HepG2 (cell line): ENCODE measurements around the gene KRTAP3-2.

ENCODE experiments used
- ARID3A ChIP-seq: IDR thresholded peaks from 2 replicates; pipeline ENCODE4 v1.6.1; 2012; ENCODE audit warnings: low read depth, low read length, improper control_type of control experiment
- FOSL2 ChIP-seq: sonication (generic); formaldehyde crosslinking; IDR thresholded peaks from 2 replicates; pipeline ENCODE4 v1.4.0; 2020; ENCODE audit warnings: missing genetic modification reagents
- GABPA ChIP-seq, 2 experiments: IDR thresholded peaks; 2 replicates each; pipeline ENCODE4 v1.6.1; 2011 to 2016; ENCODE audit warnings: low read depth in 2 of 2, low read length in 1 of 2, missing biosample characterization in 1 of 2, missing genetic modification characterization in 1 of 2
- HOXD1 ChIP-seq: sonication (generic); formaldehyde crosslinking; IDR thresholded peaks from 2 replicates; pipeline ENCODE4 v1.5.0; 2020; ENCODE audit warnings: missing genetic modification reagents
- MEIS1 ChIP-seq: sonication (generic); formaldehyde crosslinking; IDR thresholded peaks from 2 replicates; pipeline ENCODE4 v1.9.0; 2021; ENCODE audit warnings: mild to moderate bottlenecking, missing genetic modification reagents, moderate library complexity, borderline replicate concordance
- MXD1 ChIP-seq: sonication (generic); formaldehyde crosslinking; IDR thresholded peaks from 2 replicates; pipeline ENCODE4 v1.4.0; 2020; ENCODE audit warnings: mild to moderate bottlenecking, missing genetic modification reagents
- PAX8 ChIP-seq: sonication (generic); formaldehyde crosslinking; IDR thresholded peaks from 2 replicates; pipeline ENCODE4 v1.8.0; 2022; ENCODE audit warnings: mild to moderate bottlenecking, missing genetic modification reagents, borderline replicate concordance
- POLR2A ChIP-seq, 2 experiments: IDR thresholded peaks; 2 replicates each; pipeline ENCODE4 v1.6.1; 2011; ENCODE audit warnings: low read depth in 2 of 2, low read length in 2 of 2, mild to moderate bottlenecking in 1 of 2, moderate library complexity in 1 of 2; ENCODE audit not compliant: insufficient read depth in 1 of 2
- RFX5 ChIP-seq: IDR thresholded peaks from 2 replicates; pipeline ENCODE4 v1.6.1; 2011; ENCODE audit warnings: low read depth, low read length, improper control_type of control experiment
- RXRB ChIP-seq: IDR thresholded peaks from 2 replicates; pipeline ENCODE4 v1.6.1; 2016; ENCODE audit warnings: borderline replicate concordance, missing genetic modification reagents, missing compliant biosample characterization
- SMYD3 ChIP-seq: sonication (generic); formaldehyde crosslinking; IDR thresholded peaks from 2 replicates; pipeline ENCODE4 v1.8.1; 2023; ENCODE audit warnings: mild to moderate bottlenecking, missing genetic modification reagents
- YY1 ChIP-seq: IDR thresholded peaks from 2 replicates; pipeline ENCODE4 v1.6.1; 2011; ENCODE audit warnings: low read length, low read depth, moderate library complexity, mild to moderate bottlenecking; ENCODE audit not compliant: insufficient read depth, insufficient replicate concordance
- ZSCAN29 ChIP-seq: sonication (generic); formaldehyde crosslinking; conservative IDR thresholded peaks from 2 replicates; pipeline ENCODE4 v1.4.0; 2020; ENCODE audit warnings: mild to moderate bottlenecking, missing genetic modification reagents

GRCh38 chr17:40975516-40975915 is 24.2 kb downstream of the KRTAP3-2 start:
- TF ChIP-seq HOXD1 (CRISPR knock-in tag) = no peak
- TF ChIP-seq RXRB = no peak
- no peak for TF ChIP-seq ARID3A
- TF ChIP-seq MXD1 (CRISPR knock-in tag) = no peak
- TF ChIP-seq GABPA (IDR thresholded peaks at IDR 0.05; ENCODE audit: low read depth, low read length) = no peak
- no peak for TF ChIP-seq GABPA (CRISPR knock-in tag; IDR thresholded peaks at IDR 0.05; ENCODE audit: low read depth)
- TF ChIP-seq POLR2A (IDR thresholded peaks at IDR 0.05; ENCODE audit: insufficient read depth in 1 of 2, low read depth in 2 of 2, low read length in 2 of 2) = no peak
- no peak for TF ChIP-seq RFX5
- TF ChIP-seq ZSCAN29 (CRISPR knock-in tag) = no peak
- no peak for TF ChIP-seq FOSL2 (CRISPR knock-in tag)
- TF ChIP-seq PAX8 (CRISPR knock-in tag) = no peak
- TF ChIP-seq YY1 = no peak
- TF ChIP-seq MEIS1 (CRISPR knock-in tag) = no peak
- TF ChIP-seq SMYD3 (CRISPR knock-in tag) = no peak
